NCI-H1105 treated with DMSO at 0.1 percent for 48 hours (cell line): Measurements from ENCODE around the gene CACNA2D3.
"Not testable (repeated sequence)": the region's sequence is repeated elsewhere in the genome, so short reads cannot be mapped to it uniquely, and the experiment has no call there.

Experiments used
- DNase-seq: peaks from one replicate; lab custom pipeline; 2025; lab: John Stamatoyannopoulos, UW

CACNA2D3 gene

GRCh38 chr3:55085231-55085630 lies 962.9 kb downstream of the CACNA2D3 start:
- no peak for DNase-seq

GRCh38 chr3:55089211-55089610 lies 966.9 kb downstream of the CACNA2D3 start:
- DNase-seq: no peak

- DNase-seq: no peak
These were observed 967.9 kb downstream of the CACNA2D3 start for GRCh38 chr3:55090291-55090690.

- no peak for DNase-seq
These were observed 968.4 kb downstream of the CACNA2D3 start for GRCh38 chr3:55090746-55091145.

- no peak for DNase-seq
These were observed 969.3 kb downstream of the CACNA2D3 start for GRCh38 chr3:55091381-55092225.

GRCh38 chr3:55094676-55095075 lies 972.3 kb downstream of the CACNA2D3 start:
- no peak for DNase-seq

GRCh38 chr3:55097441-55097840 lies 975.1 kb downstream of the CACNA2D3 start:
- DNase-seq: no peak

GRCh38 chr3:55105647-55106046 lies 983.3 kb downstream of the CACNA2D3 start:
- no peak for DNase-seq

- no peak for DNase-seq
These were observed 984.8 kb downstream of the CACNA2D3 start for GRCh38 chr3:55107187-55107586.

- not testable (repeated sequence) for DNase-seq
These were observed 989.6 kb downstream of the CACNA2D3 start for GRCh38 chr3:55111906-55112305.

GRCh38 chr3:55118451-55118850 lies 996.1 kb downstream of the CACNA2D3 start:
- no peak for DNase-seq

- no peak for DNase-seq
These were observed 996.9 kb downstream of the CACNA2D3 start for GRCh38 chr3:55119268-55119667.

GRCh38 chr3:55122312-55122711 lies 1000.0 kb downstream of the CACNA2D3 start:
- no peak for DNase-seq
